H9 (cell line): ENCODE data around the gene XCR1. TPM values are rescaled to one million over a fixed set of nuclear protein-coding genes. Genes with fewer than 3 reads are reported as not detected.

ENCODE experiments used
- DNase-seq: peaks from one replicate; pipeline ENCODE4 v3.0.0-alpha.2; 2017
- H2AFZ ChIP-seq: one replicate; pipeline ENCODE4 v1.6.1; 2013; ENCODE audit warnings: mild to moderate bottlenecking, low read length, control low read depth, moderate library complexity
- H2AK5ac ChIP-seq: 2 replicates; pipeline ENCODE4 v1.6.1; 2013; ENCODE audit warnings: low read length, control low read depth, mixed read lengths; ENCODE audit not compliant: insufficient read length
- H2BK120ac ChIP-seq: one replicate; pipeline ENCODE4 v1.6.1; 2013; ENCODE audit warnings: low read depth, mild to moderate bottlenecking, low read length, control low read depth, inconsistent platforms; ENCODE audit not compliant: poor library complexity, severe bottlenecking
- H2BK12ac ChIP-seq: 2 replicates; pipeline ENCODE4 v1.6.1; 2013; ENCODE audit warnings: low read length, control low read depth, mixed read lengths, low read depth; ENCODE audit not compliant: insufficient read length
- H2BK15ac ChIP-seq: 2 replicates; pipeline ENCODE4 v1.6.1; 2013; ENCODE audit warnings: low read depth, low read length, control low read depth
- H2BK20ac ChIP-seq: one replicate; pipeline ENCODE4 v1.6.1; 2013; ENCODE audit warnings: low read depth, mild to moderate bottlenecking, low read length, control low read depth, inconsistent platforms; ENCODE audit not compliant: poor library complexity, severe bottlenecking
- H2BK5ac ChIP-seq: 2 replicates; pipeline ENCODE4 v1.6.1; 2013; ENCODE audit warnings: low read length, control low read depth, mixed read lengths; ENCODE audit not compliant: insufficient read length
- H3K14ac ChIP-seq: 2 replicates; pipeline ENCODE4 v1.6.1; 2013; ENCODE audit warnings: low read length, control low read depth; ENCODE audit not compliant: insufficient read depth
- H3K18ac ChIP-seq: 2 replicates; pipeline ENCODE4 v1.6.1; 2013; ENCODE audit warnings: low read depth, mild to moderate bottlenecking, mixed read lengths, low read length, control low read depth; ENCODE audit not compliant: insufficient read length
- H3K23ac ChIP-seq: 2 replicates; pipeline ENCODE4 v1.6.1; 2013; ENCODE audit warnings: low read length, control low read depth, mixed read lengths, low read depth; ENCODE audit not compliant: insufficient read length
- H3K23me2 ChIP-seq: 2 replicates; pipeline ENCODE4 v1.6.1; 2013; ENCODE audit warnings: low read depth, mild to moderate bottlenecking, mixed read lengths, low read length, control low read depth; ENCODE audit not compliant: insufficient read length, poor library complexity, severe bottlenecking
- H3K27ac ChIP-seq: 2 replicates; pipeline ENCODE4 v1.5.1; 2013; ENCODE audit warnings: low read length, control low read depth, mixed read lengths, low read depth; ENCODE audit not compliant: insufficient read length
- H3K27me3 ChIP-seq: 2 replicates; pipeline ENCODE4 v1.6.1; 2013; ENCODE audit warnings: low read length, control low read depth, inconsistent platforms; ENCODE audit not compliant: insufficient read depth
- H3K4ac ChIP-seq: 2 replicates; pipeline ENCODE4 v1.6.1; 2013; ENCODE audit warnings: low read depth, mild to moderate bottlenecking, control low read depth, inconsistent platforms, low read length, moderate library complexity
- H3K4me1 ChIP-seq: 2 replicates; pipeline ENCODE4 v1.6.1; 2013; ENCODE audit warnings: low read length, control low read depth, inconsistent platforms; ENCODE audit not compliant: insufficient read depth
- H3K4me2 ChIP-seq: 2 replicates; pipeline ENCODE4 v1.6.1; 2013; ENCODE audit warnings: low read length, control low read depth, mixed read lengths; ENCODE audit not compliant: insufficient read length, insufficient read depth
- H3K56ac ChIP-seq: 2 replicates; pipeline ENCODE4 v1.6.1; 2013; ENCODE audit warnings: low read depth, mild to moderate bottlenecking, mixed read lengths, low read length, control low read depth; ENCODE audit not compliant: insufficient read length
- H3K79me1 ChIP-seq: 2 replicates; pipeline ENCODE4 v1.6.1; 2013; ENCODE audit warnings: low read depth, mild to moderate bottlenecking, moderate library complexity, low read length, control low read depth, inconsistent platforms; ENCODE audit not compliant: insufficient read depth, poor library complexity, severe bottlenecking
- H3K79me2 ChIP-seq: 2 replicates; pipeline ENCODE4 v1.6.1; 2013; ENCODE audit warnings: low read length, control low read depth, inconsistent platforms; ENCODE audit not compliant: insufficient read depth
- H3K9ac ChIP-seq: 2 replicates; pipeline ENCODE4 v1.6.1; 2013; ENCODE audit warnings: low read length, control low read depth, mixed read lengths; ENCODE audit not compliant: insufficient read length; ENCODE audit errors: extremely low read depth
- H3K9me3 ChIP-seq: one replicate; pipeline ENCODE4 v1.6.1; 2013; ENCODE audit warnings: low read depth, low read length, inconsistent platforms; ENCODE audit not compliant: control insufficient read depth
- H3T11ph ChIP-seq: one replicate; pipeline ENCODE4 v1.6.1; 2013; ENCODE audit warnings: mild to moderate bottlenecking, low read length, control low read depth, inconsistent platforms
- H4K20me1 ChIP-seq: one replicate; pipeline ENCODE4 v1.6.1; 2013; ENCODE audit not compliant: control insufficient read depth, insufficient read length, insufficient read depth
- H4K5ac ChIP-seq: 2 replicates; pipeline ENCODE4 v1.6.1; 2013; ENCODE audit warnings: low read depth, mild to moderate bottlenecking, mixed read lengths, low read length, control low read depth; ENCODE audit not compliant: insufficient read length
- H4K8ac ChIP-seq: replicated peaks from 2 replicates; pipeline ENCODE4 v1.6.1; 2013; ENCODE audit warnings: low read length, control low read depth, mixed read lengths, low read depth; ENCODE audit not compliant: insufficient read length
- H4K91ac ChIP-seq: 2 replicates; pipeline ENCODE4 v1.6.1; 2013; ENCODE audit warnings: low read depth, mild to moderate bottlenecking, moderate library complexity, mixed read lengths, low read length, control low read depth; ENCODE audit not compliant: insufficient read length
- H3K27ac Mint-ChIP-seq, 3 experiments: 2 replicates in 2 of 3; 3 replicates in 1 of 3; pipeline ENCODE4 v1.8.0; 2020 to 2021; ENCODE audit warnings: mixed read lengths in 3 of 3, mild to moderate bottlenecking in 1 of 3, moderate library complexity in 1 of 3
- H3K27me3 Mint-ChIP-seq: 2 replicates; pipeline ENCODE4 v1.8.0; 2021; ENCODE audit warnings: low read depth, mild to moderate bottlenecking, moderate library complexity, mixed read lengths
- H3K36me3 Mint-ChIP-seq, 3 experiments: 2 replicates in 2 of 3; 3 replicates in 1 of 3; pipeline ENCODE4 v1.8.0; 2020 to 2021; ENCODE audit warnings: low read depth in 3 of 3, mixed read lengths in 3 of 3; ENCODE audit not compliant: insufficient read depth in 1 of 3
- H3K4me1 Mint-ChIP-seq, 2 experiments: 2 replicates each; pipeline ENCODE4 v1.8.0; 2020; ENCODE audit warnings: mixed read lengths in 2 of 2
- H3K4me3 Mint-ChIP-seq, 2 experiments: 2 replicates in 1 of 2; 3 replicates in 1 of 2; pipeline ENCODE4 v1.8.0; 2020 to 2021; ENCODE audit warnings: mild to moderate bottlenecking in 2 of 2, mixed read lengths in 2 of 2, moderate library complexity in 1 of 2
- H3K9me3 Mint-ChIP-seq, 2 experiments: 2 replicates in 1 of 2; 3 replicates in 1 of 2; pipeline ENCODE4 v1.8.0; 2020; ENCODE audit warnings: mild to moderate bottlenecking in 2 of 2, mixed read lengths in 2 of 2, moderate library complexity in 1 of 2
- WGBS: extraction: QIAGEN DNeasy Blood & Tissue Kit; methylation state at CpG from one replicate; pipeline ENCODE4 v1.1.7; 2013; ENCODE audit warnings: missing lambda C conversion rate, low lambda C conversion rate, mixed read lengths; ENCODE audit not compliant: insufficient read length; ENCODE audit errors: extremely low coverage; 5-methylcytosine and 5-hydroxymethylcytosine counted together
- total RNA-seq: library from RNA; stranded (reverse); gene quantifications from 2 replicates; pipeline ENCODE4 v1.2.1, GENCODE V29; 2021
- TF ChIP-seq, protein P1 (sequence below): fragments of 200-600 bp; sonication (generic); conservative IDR thresholded peaks from 3 replicates; pipeline ENCODE4 v1.8.0; 2021; ENCODE audit warnings: antibody characterized with exemption, mild to moderate bottlenecking

The XCR1 gene
- total RNA-seq, 1 experiment from 2014 or later: not detected

DNA sequence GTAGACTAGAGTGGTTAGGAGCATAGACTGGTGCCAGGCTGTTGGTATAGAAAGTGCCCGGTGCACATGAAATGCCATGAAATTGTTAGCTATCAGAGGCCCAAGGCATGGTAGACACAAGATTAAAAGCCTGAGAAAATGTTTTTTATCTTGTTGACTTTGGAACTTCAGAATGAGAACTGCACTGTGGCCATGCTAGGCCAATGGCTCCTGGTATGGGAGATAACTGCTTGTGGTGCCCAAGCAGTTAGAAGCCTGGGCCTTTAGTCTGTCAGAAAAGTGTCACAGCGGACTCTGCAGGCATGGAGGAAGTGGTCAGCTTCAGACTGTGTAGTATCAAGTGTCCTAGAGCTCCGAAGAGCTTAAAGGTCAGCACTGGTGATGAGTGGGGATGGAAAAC lies 43.5 kb downstream of the XCR1 start:
- Histone ChIP-seq H2BK5ac (no peak overlapping the region), H3K27me3 (no peaks in the 10 kb centered on the region), H3K14ac (no peak overlapping the region), H3K9ac (no peak overlapping the region), H3K18ac (no peak overlapping the region), H4K8ac (no peak overlapping the region), H2BK20ac (no peak overlapping the region), H4K5ac (no peak overlapping the region), H3K9me3 (no peaks in the 10 kb centered on the region), H3K4ac (no peak overlapping the region), H4K91ac (no peak overlapping the region), H3K27ac (no peak overlapping the region), H3K4me1 (peaks cover 2% of the 10 kb centered on the region; the same call in 1 of the 2 replicates), H3K4me2 (no peak overlapping the region), H3K23ac (no peak overlapping the region), H2AFZ (no peak overlapping the region), H3K56ac (no peak overlapping the region), H4K20me1 (peaks cover 3% of the 10 kb centered on the region), H3K79me1 (peaks cover 6% of the 10 kb centered on the region), H2BK12ac (no peak overlapping the region), H3K79me2 (no peaks in the 10 kb centered on the region; the same call in none of the 2 replicates), H3K23me2 (no peaks in the 10 kb centered on the region), H2BK15ac (no peak overlapping the region), H2BK120ac (no peak overlapping the region), H2AK5ac (no peak overlapping the region), H3T11ph (no peak overlapping the region)
- WGBS: no CpG with 5 or more reads among the region's 3 CpGs
- H3K9me3 Mint-ChIP-seq: no peaks in the 10 kb centered on the region
- H3K27me3 Mint-ChIP-seq: no peaks in the 10 kb centered on the region
- no peak overlapping the region for H3K27ac Mint-ChIP-seq
- no peak overlapping the region for H3K4me3 Mint-ChIP-seq
- peaks cover 8 to 10% of the 10 kb centered on the region in 2 experiments for H3K4me1 Mint-ChIP-seq
- peaks cover 9 to 54% (median 38%) of the 10 kb centered on the region in 3 experiments for H3K36me3 Mint-ChIP-seq
- no peak for DNase-seq
- TF ChIP-seq, protein P1, sequence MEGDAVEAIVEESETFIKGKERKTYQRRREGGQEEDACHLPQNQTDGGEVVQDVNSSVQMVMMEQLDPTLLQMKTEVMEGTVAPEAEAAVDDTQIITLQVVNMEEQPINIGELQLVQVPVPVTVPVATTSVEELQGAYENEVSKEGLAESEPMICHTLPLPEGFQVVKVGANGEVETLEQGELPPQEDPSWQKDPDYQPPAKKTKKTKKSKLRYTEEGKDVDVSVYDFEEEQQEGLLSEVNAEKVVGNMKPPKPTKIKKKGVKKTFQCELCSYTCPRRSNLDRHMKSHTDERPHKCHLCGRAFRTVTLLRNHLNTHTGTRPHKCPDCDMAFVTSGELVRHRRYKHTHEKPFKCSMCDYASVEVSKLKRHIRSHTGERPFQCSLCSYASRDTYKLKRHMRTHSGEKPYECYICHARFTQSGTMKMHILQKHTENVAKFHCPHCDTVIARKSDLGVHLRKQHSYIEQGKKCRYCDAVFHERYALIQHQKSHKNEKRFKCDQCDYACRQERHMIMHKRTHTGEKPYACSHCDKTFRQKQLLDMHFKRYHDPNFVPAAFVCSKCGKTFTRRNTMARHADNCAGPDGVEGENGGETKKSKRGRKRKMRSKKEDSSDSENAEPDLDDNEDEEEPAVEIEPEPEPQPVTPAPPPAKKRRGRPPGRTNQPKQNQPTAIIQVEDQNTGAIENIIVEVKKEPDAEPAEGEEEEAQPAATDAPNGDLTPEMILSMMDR: no peak
